Measurements from ENCODE around the gene CCDC188.

GRCh38 chr22:20132686-20133246, 18.1 kb downstream of the CCDC188 start:
- TF ChIP-seq HMG20B (CRISPR knock-in tag; IDR thresholded peaks at IDR 0.05) (no peak), RAD51 (IDR thresholded peaks at IDR 0.05; ENCODE audit: borderline replicate concordance, low read depth) (no peak), SMAD1 (IDR thresholded peaks at IDR 0.05; ENCODE audit: low read depth, low read length, partially characterized antibody) (no peak), RNF219 (CRISPR knock-in tag; IDR thresholded peaks at IDR 0.05) (no peak)
- TF ChIP-seq, protein P1, sequence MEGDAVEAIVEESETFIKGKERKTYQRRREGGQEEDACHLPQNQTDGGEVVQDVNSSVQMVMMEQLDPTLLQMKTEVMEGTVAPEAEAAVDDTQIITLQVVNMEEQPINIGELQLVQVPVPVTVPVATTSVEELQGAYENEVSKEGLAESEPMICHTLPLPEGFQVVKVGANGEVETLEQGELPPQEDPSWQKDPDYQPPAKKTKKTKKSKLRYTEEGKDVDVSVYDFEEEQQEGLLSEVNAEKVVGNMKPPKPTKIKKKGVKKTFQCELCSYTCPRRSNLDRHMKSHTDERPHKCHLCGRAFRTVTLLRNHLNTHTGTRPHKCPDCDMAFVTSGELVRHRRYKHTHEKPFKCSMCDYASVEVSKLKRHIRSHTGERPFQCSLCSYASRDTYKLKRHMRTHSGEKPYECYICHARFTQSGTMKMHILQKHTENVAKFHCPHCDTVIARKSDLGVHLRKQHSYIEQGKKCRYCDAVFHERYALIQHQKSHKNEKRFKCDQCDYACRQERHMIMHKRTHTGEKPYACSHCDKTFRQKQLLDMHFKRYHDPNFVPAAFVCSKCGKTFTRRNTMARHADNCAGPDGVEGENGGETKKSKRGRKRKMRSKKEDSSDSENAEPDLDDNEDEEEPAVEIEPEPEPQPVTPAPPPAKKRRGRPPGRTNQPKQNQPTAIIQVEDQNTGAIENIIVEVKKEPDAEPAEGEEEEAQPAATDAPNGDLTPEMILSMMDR (IDR thresholded peaks at IDR 0.05 in 2 of 3, conservative IDR thresholded peaks at IDR 0.05 in 1 of 3; ENCODE audit: insufficient read depth in 2 of 3, low read depth in 1 of 3, low read length in 3 of 3): no peak
